ENCODE results near the gene WNT9A. TPM values are rescaled to one million over a fixed set of nuclear protein-coding genes. Genes with fewer than 3 reads are reported as not detected.

Gene WNT9A
- polyA plus RNA-seq, 1 donor from 2014 or later, result 0.57 TPM

DNA sequence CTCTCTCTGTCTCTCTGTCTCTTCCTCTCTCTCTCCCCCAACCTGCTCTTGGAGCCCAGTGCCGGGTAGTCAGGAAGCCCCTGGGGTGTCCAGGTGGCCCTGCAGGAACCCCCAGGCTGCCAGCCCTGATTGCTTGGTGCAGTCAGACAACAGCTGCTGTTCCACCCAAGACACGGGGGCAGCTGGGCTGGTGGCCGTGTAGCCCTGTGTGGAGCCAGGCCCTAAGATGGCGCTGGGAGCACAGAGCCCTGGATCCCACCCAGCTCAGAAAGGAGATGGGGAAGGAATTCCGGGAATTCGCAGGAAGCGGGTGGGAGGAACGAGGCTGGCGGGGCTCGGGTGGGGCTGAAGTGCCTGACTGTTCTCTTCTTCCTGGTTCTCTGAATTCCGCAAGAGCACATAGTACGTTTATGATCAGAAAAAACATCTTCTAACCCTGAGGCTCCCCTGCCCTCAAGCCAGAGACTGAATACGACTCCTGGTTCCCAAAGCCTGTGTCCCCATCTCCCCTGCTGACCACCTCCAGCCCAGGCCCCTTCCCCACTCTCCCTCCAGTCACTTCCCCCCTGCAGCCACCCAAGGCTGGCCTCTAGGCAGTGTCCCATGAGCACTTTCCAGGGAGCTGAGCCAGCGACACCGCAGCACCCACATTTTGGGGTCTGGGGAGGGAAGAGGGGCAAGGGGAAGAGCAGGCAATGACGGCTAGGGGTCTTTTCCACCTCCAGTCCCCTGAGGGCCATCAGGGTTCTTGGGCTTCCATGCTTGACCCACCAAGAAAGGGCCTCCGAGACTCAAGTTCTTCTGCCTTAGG is 55.0 kb downstream of the WNT9A start:
- Histone ChIP-seq H3K4me3 (ENCODE audit: low read length) (no peak overlapping the region), H3K27me3 (ENCODE audit: insufficient read depth, low read depth, low read length) (no peaks in the 10 kb centered on the region), H4K20me1 (ENCODE audit: insufficient read depth) (no peaks in the 10 kb centered on the region), H3K36me3 (ENCODE audit: insufficient read depth, low read length) (no peaks in the 10 kb centered on the region), H3K9me2 (ENCODE audit: insufficient read depth, low read length) (no peaks in the 10 kb centered on the region), H3K9me3 (ENCODE audit: low read length) (no peaks in the 10 kb centered on the region), H3K27ac (ENCODE audit: low read length) (no peak overlapping the region), H3K4me2 (ENCODE audit: low read length) (no peak overlapping the region), H2AFZ (ENCODE audit: low read depth, low read length) (no peak overlapping the region), H3F3A (ENCODE audit: insufficient read depth, low read length, poor library complexity, severe bottlenecking) (no peaks in the 10 kb centered on the region), H3K9ac (ENCODE audit: low read length) (no peak overlapping the region), H3K79me2 (replicated peaks; ENCODE audit: insufficient read depth, low read length) (no peaks in the 10 kb centered on the region)
- TF ChIP-seq SMC3 (conservative IDR thresholded peaks at IDR 0.05; ENCODE audit: poor library complexity), result no peak
- no peak for TF ChIP-seq REST (IDR thresholded peaks at IDR 0.05; ENCODE audit: borderline replicate concordance)
- TF ChIP-seq EP300 (conservative IDR thresholded peaks at IDR 0.05; ENCODE audit: poor library complexity, severe bottlenecking), result no peak
- no peak for TF ChIP-seq RAD21 (conservative IDR thresholded peaks at IDR 0.05)

GRCh38 chr1:227891955-227892488 is 55.7 kb downstream of the WNT9A start:
- Histone ChIP-seq H3K4me2 (ENCODE audit: low read length) (no peak overlapping the region), H3K79me2 (replicated peaks; ENCODE audit: insufficient read depth, low read length) (no peaks in the 10 kb centered on the region), H2AFZ (ENCODE audit: low read depth, low read length) (no peak overlapping the region), H3K9me2 (ENCODE audit: insufficient read depth, low read length) (no peaks in the 10 kb centered on the region), H3K27me3 (ENCODE audit: insufficient read depth, low read depth, low read length) (no peaks in the 10 kb centered on the region), H4K20me1 (ENCODE audit: insufficient read depth) (no peaks in the 10 kb centered on the region), H3K36me3 (ENCODE audit: insufficient read depth, low read length) (no peaks in the 10 kb centered on the region), H3K9me3 (ENCODE audit: low read length) (no peaks in the 10 kb centered on the region), H3K27ac (ENCODE audit: low read length) (no peak overlapping the region), H3K4me3 (ENCODE audit: low read length) (no peak overlapping the region), H3K9ac (ENCODE audit: low read length) (no peak overlapping the region), H3F3A (ENCODE audit: insufficient read depth, low read length, poor library complexity, severe bottlenecking) (no peaks in the 10 kb centered on the region)
- TF ChIP-seq MXI1 (conservative IDR thresholded peaks at IDR 0.05; ENCODE audit: poor library complexity, severe bottlenecking), result no peak
- no peak for TF ChIP-seq SMC3 (conservative IDR thresholded peaks at IDR 0.05; ENCODE audit: poor library complexity)
- TF ChIP-seq POLR2AphosphoS5 (IDR thresholded peaks at IDR 0.05), result no peak
- no peak for TF ChIP-seq EP300 (conservative IDR thresholded peaks at IDR 0.05; ENCODE audit: poor library complexity, severe bottlenecking)
- no peak for TF ChIP-seq TAF1 (IDR thresholded peaks at IDR 0.05; ENCODE audit: low read depth)
- TF ChIP-seq RAD21 (conservative IDR thresholded peaks at IDR 0.05), result no peak
- TF ChIP-seq REST (IDR thresholded peaks at IDR 0.05; ENCODE audit: borderline replicate concordance), result no peak
- no peak for TF ChIP-seq EZH2 (IDR thresholded peaks at IDR 0.05; ENCODE audit: borderline replicate concordance, insufficient read depth, low read length, poor library complexity, severe bottlenecking)
- TF ChIP-seq CTCF (IDR thresholded peaks at IDR 0.05; ENCODE audit: poor library complexity, severe bottlenecking), result no peak

All from neural cell (in vitro differentiated cells).